ENCODE measurements around the gene CORO7. TPM values are rescaled to one million over a fixed set of nuclear protein-coding genes. Genes with fewer than 3 reads are reported as not detected.

The CORO7 gene
- polyA plus RNA-seq, 1 experiment, result 13.8 TPM

DNA sequence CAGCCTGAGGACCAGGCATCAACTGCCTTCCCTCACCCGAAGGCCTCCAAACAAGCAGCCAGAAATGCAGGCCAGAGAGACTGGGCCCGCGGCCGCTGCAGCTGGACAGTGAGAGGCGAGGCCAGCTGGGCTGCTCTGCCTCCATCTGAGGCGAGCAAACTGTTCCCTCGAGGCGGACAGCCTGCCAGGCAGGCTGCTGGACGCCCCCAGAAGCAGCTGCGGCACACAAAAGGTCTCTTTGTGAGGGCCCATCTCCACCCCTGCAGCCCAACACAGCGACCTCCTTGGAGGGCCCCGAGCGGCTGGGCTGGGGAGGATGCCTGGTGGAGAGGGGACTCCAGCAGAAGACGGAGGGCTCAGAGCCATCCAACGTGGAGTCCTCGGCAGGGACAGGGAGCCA, 4.7 kb downstream of the CORO7 start:
- Histone ChIP-seq H3K36me3 (ENCODE audit: control insufficient read depth, insufficient read depth, low read length) (peaks cover 7% of the 10 kb centered on the region), H3K4me3 (ENCODE audit: low read depth, low read length) (no peak overlapping the region), H3K27me3 (ENCODE audit: control insufficient read depth, insufficient read depth, low read length) (no peaks in the 10 kb centered on the region)
- CTCF ChIA-PET, result interaction anchor here (3.8 kb wide), 1 partner anchor 8 kb away, joined by 40 read pairs; no protein-coding TSS in a partner anchor
- POLR2A ChIA-PET, result no interaction called here
- TF ChIP-seq, protein P1, sequence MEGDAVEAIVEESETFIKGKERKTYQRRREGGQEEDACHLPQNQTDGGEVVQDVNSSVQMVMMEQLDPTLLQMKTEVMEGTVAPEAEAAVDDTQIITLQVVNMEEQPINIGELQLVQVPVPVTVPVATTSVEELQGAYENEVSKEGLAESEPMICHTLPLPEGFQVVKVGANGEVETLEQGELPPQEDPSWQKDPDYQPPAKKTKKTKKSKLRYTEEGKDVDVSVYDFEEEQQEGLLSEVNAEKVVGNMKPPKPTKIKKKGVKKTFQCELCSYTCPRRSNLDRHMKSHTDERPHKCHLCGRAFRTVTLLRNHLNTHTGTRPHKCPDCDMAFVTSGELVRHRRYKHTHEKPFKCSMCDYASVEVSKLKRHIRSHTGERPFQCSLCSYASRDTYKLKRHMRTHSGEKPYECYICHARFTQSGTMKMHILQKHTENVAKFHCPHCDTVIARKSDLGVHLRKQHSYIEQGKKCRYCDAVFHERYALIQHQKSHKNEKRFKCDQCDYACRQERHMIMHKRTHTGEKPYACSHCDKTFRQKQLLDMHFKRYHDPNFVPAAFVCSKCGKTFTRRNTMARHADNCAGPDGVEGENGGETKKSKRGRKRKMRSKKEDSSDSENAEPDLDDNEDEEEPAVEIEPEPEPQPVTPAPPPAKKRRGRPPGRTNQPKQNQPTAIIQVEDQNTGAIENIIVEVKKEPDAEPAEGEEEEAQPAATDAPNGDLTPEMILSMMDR (IDR thresholded peaks at IDR 0.05; ENCODE audit: insufficient read depth, low read depth, low read length), result no peak
- DNase-seq (ENCODE audit: low read depth), result no peak

DNA sequence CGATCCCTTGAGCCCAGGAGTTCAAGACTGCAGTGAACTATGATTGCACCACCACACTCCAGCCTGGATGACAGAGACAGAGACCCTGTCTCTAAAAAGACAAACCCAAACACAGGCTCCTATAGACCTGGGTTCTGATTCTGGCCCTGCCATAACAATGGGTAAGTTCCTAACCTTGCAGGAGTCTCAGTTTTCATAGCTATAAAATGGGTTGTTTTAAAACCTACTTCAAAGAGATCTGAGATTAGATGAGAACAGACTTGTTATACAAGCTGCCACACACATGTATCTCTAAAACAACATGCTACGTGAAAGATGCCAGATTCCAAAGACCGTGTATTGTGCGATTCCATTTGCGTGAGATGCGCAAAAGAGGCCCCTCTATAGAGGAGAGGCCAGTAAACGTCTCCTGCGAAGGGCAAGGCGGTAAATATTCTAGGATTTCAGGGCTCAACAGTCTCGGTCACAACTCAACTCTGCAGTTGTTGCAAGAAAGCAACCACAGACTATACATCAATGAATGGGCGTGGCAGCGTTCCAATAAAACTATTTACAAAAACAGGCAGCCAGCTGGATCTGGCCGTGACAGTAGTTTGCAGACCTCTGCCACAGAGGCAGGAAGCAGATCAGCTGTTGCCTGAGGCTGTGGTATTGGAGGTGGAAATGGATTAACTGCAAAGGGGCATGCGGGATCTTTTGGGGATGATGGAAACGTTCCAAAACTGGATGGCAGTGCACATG, 5.9 kb downstream of the CORO7 start:
- peaks cover 11% of the 10 kb centered on the region for H3K36me3 ChIP-seq (ENCODE audit: control insufficient read depth, insufficient read depth, low read length)
- H3K4me3 ChIP-seq (ENCODE audit: low read depth, low read length), result no peak overlapping the region
- ChIA-PET POLR2A (interaction anchor here (1.0 kb wide), 1 partner anchor 18 kb away, joined by 3 read pairs; no protein-coding TSS in a partner anchor), CTCF (interaction anchor here (1.0 to 12.3 kb wide), 5 partner anchors 7 to 64 kb away, joined by 3 to 205 read pairs (median 10); no protein-coding TSS in a partner anchor)
- TF ChIP-seq, protein P1 (IDR thresholded peaks at IDR 0.05; ENCODE audit: insufficient read depth, low read depth, low read length), result no peak
- no peaks in the 10 kb centered on the region for H3K27me3 ChIP-seq (ENCODE audit: control insufficient read depth, insufficient read depth, low read length)
- DNase-seq (ENCODE audit: low read depth), result peak; percentile 72

DNA sequence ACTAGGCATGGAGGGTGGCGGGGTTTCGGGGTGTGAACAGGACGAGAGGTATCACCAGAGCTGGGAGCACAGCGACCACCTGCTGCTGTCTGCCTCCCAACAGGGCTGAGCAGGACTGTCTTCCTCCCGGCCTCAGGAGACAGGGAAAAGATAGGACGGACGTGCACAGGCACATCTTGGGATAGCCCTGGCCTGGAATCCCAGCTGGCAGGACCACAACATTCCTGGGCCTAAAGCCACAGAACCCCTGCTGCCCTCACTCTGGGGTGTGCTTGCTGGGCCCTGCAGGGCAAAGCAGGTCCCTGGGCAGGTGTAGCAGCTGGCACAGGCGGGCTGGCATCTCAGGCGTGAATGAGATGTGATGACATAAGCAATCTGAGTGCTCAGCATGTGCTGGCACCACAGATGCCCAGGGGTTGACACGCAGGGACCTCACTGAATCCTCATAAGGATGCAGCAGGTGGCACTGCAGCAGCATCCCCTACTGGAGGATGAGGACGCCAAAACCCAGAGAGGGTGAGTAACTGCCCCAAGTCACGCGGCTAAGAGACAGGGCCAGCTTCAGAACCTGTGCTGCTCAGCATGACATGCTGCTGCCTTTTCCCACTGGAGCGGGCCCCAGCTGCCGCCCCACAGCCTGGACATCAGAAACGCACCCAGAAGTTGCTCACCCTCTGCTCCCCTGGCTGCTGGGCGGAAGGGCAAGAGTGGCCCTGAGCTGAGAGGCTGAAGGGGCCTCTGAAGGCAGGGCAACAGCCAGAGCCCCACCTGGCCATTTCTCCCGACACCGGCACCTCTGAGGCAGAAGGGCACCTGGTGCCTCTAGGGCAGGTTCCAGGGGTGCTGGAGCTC, 7.1 kb downstream of the CORO7 start:
- DNase-seq (ENCODE audit: low read depth), result no peak
- POLR2A ChIA-PET, result no interaction called here

DNA sequence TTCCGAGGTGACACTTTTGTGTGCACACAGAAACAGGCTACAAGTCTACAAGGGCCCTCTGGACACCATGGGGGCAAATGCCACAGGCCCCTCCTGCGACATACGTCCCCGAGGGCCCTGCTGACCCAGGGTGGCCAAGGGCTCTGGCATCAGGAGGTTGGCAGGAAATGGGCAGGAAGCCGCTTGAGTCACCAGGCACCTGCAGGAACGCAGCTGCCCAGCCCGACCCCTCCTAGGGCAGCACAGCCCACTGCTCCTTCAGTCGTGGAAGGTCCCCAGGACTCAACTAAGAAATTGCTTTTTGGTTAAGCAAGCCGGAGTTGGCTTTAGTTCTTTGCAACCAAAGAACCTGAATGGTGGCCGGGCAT, 8.1 kb downstream of the CORO7 start:
- TF ChIP-seq, protein P1 (IDR thresholded peaks at IDR 0.05; ENCODE audit: insufficient read depth, low read depth, low read length), result no peak
- DNase-seq (ENCODE audit: low read depth), result no peak
- CTCF ChIA-PET, result interaction anchor here (1.0 to 12.3 kb wide), 4 partner anchors 48 to 137 kb away, joined by 3 to 205 read pairs (median 3); no protein-coding TSS in a partner anchor
- H3K4me3 ChIP-seq (ENCODE audit: low read depth, low read length), result no peak overlapping the region
- no peaks in the 10 kb centered on the region for H3K27me3 ChIP-seq (ENCODE audit: control insufficient read depth, insufficient read depth, low read length)
- POLR2A ChIA-PET, result no interaction called here
- H3K36me3 ChIP-seq (ENCODE audit: control insufficient read depth, insufficient read depth, low read length), result peaks cover 19% of the 10 kb centered on the region

More for the DNA sequence above, 7.1 kb downstream of the CORO7 start:
- H3K4me3 ChIP-seq (ENCODE audit: low read depth, low read length), result no peak overlapping the region
- peaks cover 17% of the 10 kb centered on the region for H3K36me3 ChIP-seq (ENCODE audit: control insufficient read depth, insufficient read depth, low read length)
- CTCF ChIA-PET, result interaction anchor here (1.2 to 12.3 kb wide), 5 partner anchors 16 to 136 kb away, joined by 3 to 205 read pairs (median 3); no protein-coding TSS in a partner anchor
- H3K27me3 ChIP-seq (ENCODE audit: control insufficient read depth, insufficient read depth, low read length), result no peaks in the 10 kb centered on the region
- TF ChIP-seq, protein P1 (IDR thresholded peaks at IDR 0.05; ENCODE audit: insufficient read depth, low read depth, low read length), result peak; percentile 9; the same call in 1 of the 2 replicates
